B cell (primary cell): ENCODE measurements around the gene FXR2.

Source experiments
- CTCF ChIP-seq: fragments of 200-600 bp; IDR thresholded peaks from one replicate; pipeline ENCODE4 v1.8.0; 2022; ENCODE audit warnings: antibody characterized with exemption, mild to moderate bottlenecking
- EZH2 ChIP-seq: IDR thresholded peaks from 2 replicates; pipeline ENCODE4 v1.6.1; 2012; ENCODE audit warnings: borderline replicate concordance, low read depth, mild to moderate bottlenecking, moderate library complexity, low read length; ENCODE audit not compliant: insufficient read depth, poor library complexity, severe bottlenecking

- TF ChIP-seq CTCF = no peak
- no peak for TF ChIP-seq EZH2
These were observed 27.9 kb downstream of the FXR2 start for GRCh38 chr17:7586673-7587419.
